ENCODE measurements around the gene IGF2BP1. TPM values are rescaled to one million over a fixed set of nuclear protein-coding genes. Genes with fewer than 3 reads are reported as not detected.
"Not testable (repeated sequence)": the region's sequence is repeated elsewhere in the genome, so short reads cannot be mapped to it uniquely, and the experiment has no call there.

The IGF2BP1 gene
- polyA plus RNA-seq, 1 experiment = 9.9 TPM

DNA sequence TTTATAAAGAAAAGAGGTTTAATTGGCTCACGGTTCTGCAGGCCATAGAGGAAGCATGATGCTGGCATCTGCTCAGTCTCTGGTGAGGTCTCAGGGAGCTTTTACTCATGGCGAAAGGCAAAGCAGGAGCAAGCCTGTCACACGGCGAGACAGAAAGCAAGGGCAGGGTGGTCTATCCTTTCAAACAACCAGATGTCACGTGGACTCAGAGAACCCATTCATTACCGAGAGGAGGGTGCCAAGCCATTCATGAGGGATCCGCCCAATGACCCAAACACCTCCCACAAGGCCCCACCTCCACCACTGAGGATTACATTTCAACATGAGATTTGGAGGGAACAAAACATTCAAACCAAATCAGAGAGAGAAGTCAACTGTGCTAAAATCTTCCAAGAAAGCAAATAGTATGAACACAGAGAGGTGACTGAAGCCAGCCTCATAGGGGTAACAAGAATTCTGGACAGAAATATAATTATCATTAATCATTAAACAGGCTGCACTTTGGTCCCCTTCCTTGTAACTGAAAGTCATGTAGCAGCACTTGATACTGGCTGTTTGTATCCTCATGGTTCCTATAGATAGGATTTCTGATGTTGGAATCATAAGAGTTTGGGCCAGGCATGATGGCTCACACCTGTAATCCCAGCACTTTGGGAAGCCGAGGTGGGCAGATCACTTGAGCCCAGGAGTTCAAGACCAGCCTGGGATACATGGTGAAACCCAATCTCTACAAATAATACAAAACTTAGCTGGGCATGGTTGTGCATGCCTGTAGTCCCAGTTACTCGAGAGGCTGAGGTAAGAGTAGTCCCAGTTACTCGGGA, 82.9 kb downstream of the IGF2BP1 start:
- CTCF ChIA-PET = no interaction called here
- Histone ChIP-seq H3K9me3 (ENCODE audit: control insufficient read depth, insufficient read depth, low read length) (peaks cover 3% of the 10 kb centered on the region; the same call in 1 of the 2 replicates), H3K27me3 (ENCODE audit: control insufficient read depth, insufficient read depth, low read length) (no peaks in the 10 kb centered on the region), H3K27ac (ENCODE audit: low read depth, low read length) (no peak overlapping the region), H3K4me3 (ENCODE audit: low read depth, low read length) (no peak overlapping the region)
- POLR2A ChIA-PET = no interaction called here
- TF ChIP-seq, protein P1, sequence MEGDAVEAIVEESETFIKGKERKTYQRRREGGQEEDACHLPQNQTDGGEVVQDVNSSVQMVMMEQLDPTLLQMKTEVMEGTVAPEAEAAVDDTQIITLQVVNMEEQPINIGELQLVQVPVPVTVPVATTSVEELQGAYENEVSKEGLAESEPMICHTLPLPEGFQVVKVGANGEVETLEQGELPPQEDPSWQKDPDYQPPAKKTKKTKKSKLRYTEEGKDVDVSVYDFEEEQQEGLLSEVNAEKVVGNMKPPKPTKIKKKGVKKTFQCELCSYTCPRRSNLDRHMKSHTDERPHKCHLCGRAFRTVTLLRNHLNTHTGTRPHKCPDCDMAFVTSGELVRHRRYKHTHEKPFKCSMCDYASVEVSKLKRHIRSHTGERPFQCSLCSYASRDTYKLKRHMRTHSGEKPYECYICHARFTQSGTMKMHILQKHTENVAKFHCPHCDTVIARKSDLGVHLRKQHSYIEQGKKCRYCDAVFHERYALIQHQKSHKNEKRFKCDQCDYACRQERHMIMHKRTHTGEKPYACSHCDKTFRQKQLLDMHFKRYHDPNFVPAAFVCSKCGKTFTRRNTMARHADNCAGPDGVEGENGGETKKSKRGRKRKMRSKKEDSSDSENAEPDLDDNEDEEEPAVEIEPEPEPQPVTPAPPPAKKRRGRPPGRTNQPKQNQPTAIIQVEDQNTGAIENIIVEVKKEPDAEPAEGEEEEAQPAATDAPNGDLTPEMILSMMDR (IDR thresholded peaks at IDR 0.05; ENCODE audit: low read depth, low read length) = no peak
- DNase-seq (ENCODE audit: low read depth, low spot score) = no peak

DNA sequence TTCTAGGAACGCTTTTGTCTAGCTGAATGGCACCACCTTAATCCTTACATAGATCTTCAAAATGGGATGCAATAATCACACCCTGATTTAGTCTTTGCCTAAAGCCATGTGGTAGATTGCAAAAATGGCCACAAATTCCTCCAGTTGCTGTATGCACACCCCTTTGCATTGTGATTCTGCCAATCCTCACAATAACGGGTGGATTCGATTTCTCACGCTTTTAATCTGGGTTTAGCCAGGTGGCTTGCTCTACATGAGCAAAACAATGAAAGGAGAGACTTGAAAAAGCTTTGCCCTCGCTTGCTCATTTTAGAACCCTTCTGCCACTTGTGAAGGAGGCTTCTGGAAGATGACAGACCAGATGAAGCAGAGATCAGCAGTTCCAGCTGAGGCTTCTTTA, 85.0 kb downstream of the IGF2BP1 start:
- peaks cover 3% of the 10 kb centered on the region; the same call in 1 of the 2 replicates for H3K9me3 ChIP-seq (ENCODE audit: control insufficient read depth, insufficient read depth, low read length)
- ChIA-PET POLR2A (no interaction called here), CTCF (no interaction called here)
- H3K4me3 ChIP-seq (ENCODE audit: low read depth, low read length) = no peak overlapping the region
- TF ChIP-seq, protein P1 (IDR thresholded peaks at IDR 0.05; ENCODE audit: low read depth, low read length) = no peak
- no peak for DNase-seq (ENCODE audit: low read depth, low spot score)
- no peak overlapping the region for H3K27ac ChIP-seq (ENCODE audit: low read depth, low read length)
- H3K27me3 ChIP-seq (ENCODE audit: control insufficient read depth, insufficient read depth, low read length) = peaks cover 6% of the 10 kb centered on the region

- CTCF ChIA-PET; H3K4me3 ChIP-seq (ENCODE audit: low read depth, low read length); H3K27ac ChIP-seq (ENCODE audit: low read depth, low read length); POLR2A ChIA-PET; DNase-seq (ENCODE audit: low read depth, low spot score); H3K9me3 ChIP-seq (ENCODE audit: control insufficient read depth, insufficient read depth, low read length): not testable (repeated sequence)
- H3K27me3 ChIP-seq (ENCODE audit: control insufficient read depth, insufficient read depth, low read length) = peaks cover 10% of the 10 kb centered on the region
These were observed 87.9 kb downstream of the IGF2BP1 start for GRCh38 chr17:49085046-49085445.

DNA sequence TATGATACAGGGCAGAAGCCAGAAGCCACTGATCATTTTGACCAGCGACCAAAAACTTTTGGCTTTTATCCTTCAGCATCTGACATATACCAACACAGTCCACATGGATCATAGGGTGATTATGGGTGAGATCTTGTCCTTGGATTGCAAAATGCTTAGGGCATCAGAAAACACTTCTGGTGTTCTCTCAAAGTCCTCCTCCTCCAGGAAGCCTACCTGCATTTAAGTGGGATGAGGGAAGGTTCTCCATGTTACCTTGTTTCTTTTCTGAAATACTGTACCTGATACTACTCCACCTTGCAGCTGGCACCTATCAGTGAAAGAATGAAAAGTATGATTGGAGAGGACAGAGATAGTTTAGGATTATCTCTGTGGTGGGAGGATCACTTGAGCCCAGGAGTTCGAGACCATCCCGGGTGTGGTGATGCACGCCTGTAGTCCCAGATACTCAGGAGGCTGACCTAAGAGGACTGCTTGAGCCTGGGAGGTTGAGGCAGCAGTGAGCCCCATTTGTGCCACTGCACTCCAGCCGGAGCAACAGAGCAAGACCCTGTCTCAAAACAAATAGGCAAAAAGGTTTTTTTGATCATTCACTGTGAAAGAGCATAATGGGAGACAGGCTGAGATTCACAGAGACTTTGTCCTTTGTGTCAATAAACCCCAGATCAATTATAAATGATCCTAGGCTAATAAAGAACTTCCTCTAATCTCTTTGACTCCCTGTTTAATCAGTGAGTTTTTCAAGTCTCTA, 88.6 kb downstream of the IGF2BP1 start:
- no peak overlapping the region for H3K4me3 ChIP-seq (ENCODE audit: low read depth, low read length)
- no peak for DNase-seq (ENCODE audit: low read depth, low spot score)
- POLR2A ChIA-PET = no interaction called here
- CTCF ChIA-PET = no interaction called here
- peaks cover 10% of the 10 kb centered on the region for H3K27me3 ChIP-seq (ENCODE audit: control insufficient read depth, insufficient read depth, low read length)
- no peak overlapping the region for H3K27ac ChIP-seq (ENCODE audit: low read depth, low read length)
- TF ChIP-seq, protein P1 (IDR thresholded peaks at IDR 0.05; ENCODE audit: low read depth, low read length) = no peak
- no peaks in the 10 kb centered on the region for H3K9me3 ChIP-seq (ENCODE audit: control insufficient read depth, insufficient read depth, low read length)

GRCh38 chr17:49086316-49086605, 89.1 kb downstream of the IGF2BP1 start:
- ChIA-PET CTCF (no interaction called here), POLR2A (no interaction called here)
- Histone ChIP-seq H3K4me3 (ENCODE audit: low read depth, low read length) (no peak overlapping the region), H3K27ac (ENCODE audit: low read depth, low read length) (no peak overlapping the region), H3K27me3 (ENCODE audit: control insufficient read depth, insufficient read depth, low read length) (peaks cover 10% of the 10 kb centered on the region), H3K9me3 (ENCODE audit: control insufficient read depth, insufficient read depth, low read length) (no peaks in the 10 kb centered on the region)
- TF ChIP-seq, protein P1 (IDR thresholded peaks at IDR 0.05; ENCODE audit: low read depth, low read length) = no peak
- no peak for DNase-seq (ENCODE audit: low read depth, low spot score)

Measured in AG04450 (cell line).